Endothelial cell of umbilical vein (primary cell): ENCODE results near the gene LTBP2. TPM values are rescaled to one million over a fixed set of nuclear protein-coding genes. Genes with fewer than 3 reads are reported as not detected.

Experiments
- BruUV-seq: library from RNA; stranded (reverse); fragments of 400-500 nt; replicated peaks from 2 replicates; lab custom pipeline; 2021; lab: Mats Ljungman, UMichigan
- CTCF ChIA-PET: fragments of 300-600, 350-600 bp; sonication (Branson Sonifier 250); formaldehyde crosslinking; loops from one replicate; lab custom pipeline; 2021; ENCODE audit warnings: antibody characterized with exemption, inconsistent platforms; lab: Charles Lee
- POLR2A ChIA-PET: fragments of 300-600, 350-600 bp; sonication (Branson Sonifier 250); formaldehyde crosslinking; loops from one replicate; lab custom pipeline; 2021; ENCODE audit warnings: antibody characterized with exemption, inconsistent platforms; lab: Charles Lee
- DNase-seq: peaks from one replicate; pipeline ENCODE4 v3.0.0-alpha.2; 2011; ENCODE audit warnings: low read depth, low spot score
- FAIRE-seq: peaks from 2 replicates; lab custom pipeline; 2011; peaks lifted over from hg19 to GRCh38; lab: Jason Lieb, UNC
- H2AFZ ChIP-seq: 2 replicates; pipeline ENCODE4 v1.6.0; 2012; ENCODE audit warnings: low read depth, low read length, control low read depth, inconsistent platforms
- H3K27ac ChIP-seq: 2 replicates; pipeline ENCODE4 v1.5.1; 2011; ENCODE audit warnings: low read depth, mild to moderate bottlenecking, control low read depth, low read length, moderate library complexity; ENCODE audit not compliant: insufficient read depth
- H3K27me3 ChIP-seq, 2 experiments: 2 replicates each; pipeline versions ENCODE4 v1.6.0 to v1.6.1; 2011; ENCODE audit warnings: low read length in 2 of 2, mixed read lengths in 1 of 2; ENCODE audit not compliant: control insufficient read depth in 2 of 2, insufficient read depth in 2 of 2
- H3K36me3 ChIP-seq, 2 experiments: 2 replicates in 1 of 2; 3 replicates in 1 of 2; pipeline ENCODE4 v1.5.1; 2011; ENCODE audit warnings: low read length in 2 of 2, mild to moderate bottlenecking in 1 of 2, moderate library complexity in 1 of 2; ENCODE audit not compliant: control insufficient read depth in 2 of 2, insufficient read depth in 2 of 2; ENCODE audit errors: extremely low read depth in 1 of 2
- H3K4me1 ChIP-seq: 3 replicates; pipeline ENCODE4 v1.5.1; 2011; ENCODE audit warnings: mild to moderate bottlenecking, low read length; ENCODE audit not compliant: control insufficient read depth, insufficient read depth; ENCODE audit errors: extremely low read depth
- H3K4me2 ChIP-seq: 2 replicates; pipeline ENCODE4 v1.6.1; 2011; ENCODE audit warnings: low read length, control low read depth, mixed read lengths; ENCODE audit not compliant: insufficient read depth
- H3K4me3 ChIP-seq, 3 experiments: fragments of 200-600 bp in 1 of 3; sonication (generic), shearing (Covaris generic) in 1 of 3; replicated peaks in 1 of 3; 2 replicates each; pipeline ENCODE4 v1.5.1; 2011 to 2016; ENCODE audit warnings: control low read depth in 3 of 3, low read length in 3 of 3, mild to moderate bottlenecking in 2 of 3, inconsistent platforms in 1 of 3, low read depth in 1 of 3, moderate library complexity in 1 of 3; ENCODE audit not compliant: insufficient read depth in 1 of 3
- H3K79me2 ChIP-seq: 2 replicates; pipeline ENCODE4 v1.6.0; 2012; ENCODE audit warnings: low read length, inconsistent platforms; ENCODE audit not compliant: control insufficient read depth, insufficient read depth
- H3K9ac ChIP-seq: replicated peaks from 2 replicates; pipeline ENCODE3; 2011; ENCODE audit warnings: low read length, control low read depth; ENCODE audit not compliant: insufficient read depth; ENCODE audit errors: extremely low read depth
- H3K9me1 ChIP-seq: replicated peaks from 3 replicates; pipeline ENCODE4 v1.6.0; 2011; ENCODE audit warnings: mild to moderate bottlenecking, low read length; ENCODE audit not compliant: control insufficient read depth, insufficient read depth; ENCODE audit errors: extremely low read depth
- H3K9me3 ChIP-seq: replicated peaks from 2 replicates; pipeline ENCODE4 v1.5.1; 2012; ENCODE audit warnings: low read length, inconsistent platforms; ENCODE audit not compliant: control insufficient read depth, insufficient read depth
- H4K20me1 ChIP-seq: replicated peaks from 2 replicates; pipeline ENCODE3; 2011; ENCODE audit warnings: mild to moderate bottlenecking, low read length; ENCODE audit not compliant: control insufficient read depth, insufficient read depth; ENCODE audit errors: extremely low read depth
- CTCF ChIP-seq, 2 donors: IDR thresholded peaks; 1 replicate in 1 of 2; 2 replicates in 1 of 2; pipeline ENCODE4 v1.5.1; 2011; ENCODE audit warnings: low read length in 2 of 2, mild to moderate bottlenecking in 2 of 2, moderate library complexity in 2 of 2, control low read depth in 1 of 2, inconsistent platforms in 1 of 2, low read depth in 1 of 2; ENCODE audit not compliant: insufficient read depth in 1 of 2; ENCODE audit errors: extremely low read depth in 1 of 2
- EZH2 ChIP-seq: IDR thresholded peaks from 2 replicates; pipeline ENCODE4 v1.6.1; 2012; ENCODE audit warnings: borderline replicate concordance, low read depth, mild to moderate bottlenecking, moderate library complexity, low read length, inconsistent platforms; ENCODE audit not compliant: severe bottlenecking
- FOS ChIP-seq: IDR thresholded peaks from 2 replicates; pipeline ENCODE4 v1.6.1; 2011; ENCODE audit warnings: mild to moderate bottlenecking, low read length, moderate library complexity, borderline replicate concordance; ENCODE audit not compliant: insufficient read depth
- GATA2 ChIP-seq: IDR thresholded peaks from 2 replicates; pipeline ENCODE4 v1.7.0; 2011; ENCODE audit warnings: low read depth, mild to moderate bottlenecking, moderate library complexity, mixed read lengths, low read length; ENCODE audit not compliant: insufficient read length, insufficient read depth
- JUN ChIP-seq: IDR thresholded peaks from 2 replicates; pipeline ENCODE4 v1.6.1; 2011; ENCODE audit warnings: borderline replicate concordance, low read depth; ENCODE audit not compliant: insufficient read length, insufficient read depth
- MAX ChIP-seq: IDR thresholded peaks from 2 replicates; pipeline ENCODE4 v1.6.1; 2011; ENCODE audit not compliant: insufficient read depth, insufficient read length
- MYC ChIP-seq: IDR thresholded peaks from one replicate; pipeline ENCODE4 v1.6.1; 2011; ENCODE audit warnings: mild to moderate bottlenecking, low read depth, low read length
- POLR2A ChIP-seq: IDR thresholded peaks from 2 replicates; pipeline ENCODE4 v1.6.1; 2012; ENCODE audit warnings: low read depth, mild to moderate bottlenecking, control low read depth, low read length
- POLR2AphosphoS5 ChIP-seq: IDR thresholded peaks from 2 replicates; pipeline ENCODE4 v1.6.1; 2012; ENCODE audit warnings: low read depth, mild to moderate bottlenecking, control low read depth, low read length, moderate library complexity; ENCODE audit not compliant: insufficient read depth
- dilution Hi-C: fragments of 300-500 bp; cut with MboI; formaldehyde crosslinking; loops from one replicate; pipeline ENCODE4 v1.15.0; 2019; ENCODE audit warnings: low sequenced_read_pairs; ENCODE audit not compliant: extremely low pct_ligation_motif_present
- intact Hi-C: fragments of 100-400 bp; cut with micrococcal nuclease; formaldehyde crosslinking; loops from one replicate; pipeline ENCODE4 v1.10.0; 2022
- polyA plus RNA-seq, 4 experiments: library from polyadenylated mRNA; depleted of rRNA in 3 of 4; stranded (reverse) in 3 of 4; unstranded in 1 of 4; fragments of >200 nt; gene quantifications; 2 replicates each; pipeline versions ENCODE4 v1.2.1 to v1.2.3, GENCODE V29; 2011 to 2012; ENCODE audit warnings: missing spikeins in 1 of 4
- total RNA-seq: library from RNA; stranded (reverse); gene quantifications from 2 replicates; pipeline ENCODE4 v1.2.3, GENCODE V29; 2021

LTBP2 gene
- total and polyA plus RNA-seq, 2 donors (not counting 3 experiments of a cell fraction or from before 2014, with no cell fraction given) = 209 to 268 TPM

GRCh38 chr14:74464785-74465184, 147.3 kb downstream of the LTBP2 start:
- CTCF ChIA-PET = interaction anchor here (1.2 to 1.4 kb wide), 2 partner anchors 19 to 21 kb away, joined by 3 to 4 read pairs; no protein-coding TSS in a partner anchor
- DNase-seq (no peak), FAIRE-seq (no peak)
- intact Hi-C loops (loop anchor here (5.0 kb wide), 1 partner anchor 278 kb away; no protein-coding TSS in a partner anchor), dilution Hi-C loops (no loop called here)
- TF ChIP-seq POLR2A = no peak
- no peak for TF ChIP-seq MAX
- TF ChIP-seq FOS = no peak
- no peak for TF ChIP-seq JUN
- no peak for TF ChIP-seq EZH2
- TF ChIP-seq MYC = no peak
- no peak for TF ChIP-seq CTCF (IDR thresholded peaks at IDR 0.05; ENCODE audit: extremely low read depth in 1 of 2, insufficient read depth in 1 of 2, low read depth in 1 of 2, low read length in 2 of 2)
- TF ChIP-seq POLR2AphosphoS5 = no peak
- no peak for TF ChIP-seq GATA2
- H2AFZ ChIP-seq = no peak overlapping the region
- H3K4me3 ChIP-seq = no peak overlapping the region
- H3K4me2 ChIP-seq = no peak overlapping the region
- no peaks in the 10 kb centered on the region for H3K36me3 ChIP-seq
- H3K9me3 ChIP-seq = no peaks in the 10 kb centered on the region
- H3K9ac ChIP-seq = no peak overlapping the region
- H3K27me3 ChIP-seq = peaks cover 0 to 3% of the 10 kb centered on the region in 2 experiments
- H3K4me1 ChIP-seq = peaks cover 7% of the 10 kb centered on the region
- BruUV-seq = no TSS peak
- POLR2A ChIA-PET = no interaction called here
- H3K27ac ChIP-seq = no peak overlapping the region
- no peaks in the 10 kb centered on the region for H3K79me2 ChIP-seq
- H4K20me1 ChIP-seq = no peaks in the 10 kb centered on the region
- H3K9me1 ChIP-seq = no peaks in the 10 kb centered on the region
